ENCODE data around the gene LRP11.

Gene LRP11

GRCh38 chr6:149782337-149782736, 81.8 kb downstream of the LRP11 start:
- no peaks in the 10 kb centered on the region for H3K4me1 ChIP-seq (ENCODE audit: low read length)
- no peaks in the 10 kb centered on the region for H3K27me3 ChIP-seq (replicated peaks; ENCODE audit: insufficient read depth, low read length)
- H3K36me3 ChIP-seq (replicated peaks; ENCODE audit: insufficient read depth, low read length), result no peaks in the 10 kb centered on the region
- H4K20me1 ChIP-seq (ENCODE audit: insufficient read depth, low read length), result no peaks in the 10 kb centered on the region
- DNase-seq, result no peak
- H3K9me2 ChIP-seq (replicated peaks; ENCODE audit: insufficient read depth, low read length), result no peaks in the 10 kb centered on the region
- no peak for TF ChIP-seq EZH2phosphoT487 (IDR thresholded peaks at IDR 0.05; ENCODE audit: low read length)
- TF ChIP-seq, protein P1, sequence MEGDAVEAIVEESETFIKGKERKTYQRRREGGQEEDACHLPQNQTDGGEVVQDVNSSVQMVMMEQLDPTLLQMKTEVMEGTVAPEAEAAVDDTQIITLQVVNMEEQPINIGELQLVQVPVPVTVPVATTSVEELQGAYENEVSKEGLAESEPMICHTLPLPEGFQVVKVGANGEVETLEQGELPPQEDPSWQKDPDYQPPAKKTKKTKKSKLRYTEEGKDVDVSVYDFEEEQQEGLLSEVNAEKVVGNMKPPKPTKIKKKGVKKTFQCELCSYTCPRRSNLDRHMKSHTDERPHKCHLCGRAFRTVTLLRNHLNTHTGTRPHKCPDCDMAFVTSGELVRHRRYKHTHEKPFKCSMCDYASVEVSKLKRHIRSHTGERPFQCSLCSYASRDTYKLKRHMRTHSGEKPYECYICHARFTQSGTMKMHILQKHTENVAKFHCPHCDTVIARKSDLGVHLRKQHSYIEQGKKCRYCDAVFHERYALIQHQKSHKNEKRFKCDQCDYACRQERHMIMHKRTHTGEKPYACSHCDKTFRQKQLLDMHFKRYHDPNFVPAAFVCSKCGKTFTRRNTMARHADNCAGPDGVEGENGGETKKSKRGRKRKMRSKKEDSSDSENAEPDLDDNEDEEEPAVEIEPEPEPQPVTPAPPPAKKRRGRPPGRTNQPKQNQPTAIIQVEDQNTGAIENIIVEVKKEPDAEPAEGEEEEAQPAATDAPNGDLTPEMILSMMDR (IDR thresholded peaks at IDR 0.05; ENCODE audit: low read length), result no peak
- TF ChIP-seq EZH2 (optimal IDR thresholded peaks at IDR 0.05; ENCODE audit: low read depth, low read length), result no peak
- H3K27ac ChIP-seq (ENCODE audit: low read length), result no peak overlapping the region
- no peak overlapping the region for H3K4me2 ChIP-seq (ENCODE audit: low read depth, low read length)
- no peaks in the 10 kb centered on the region for H3F3A ChIP-seq (ENCODE audit: insufficient read depth, low read length)
- H3K9ac ChIP-seq (ENCODE audit: low read length), result no peak overlapping the region
- no peak overlapping the region for H3K4me3 ChIP-seq (ENCODE audit: low read length)
- no peak overlapping the region for H2AFZ ChIP-seq (ENCODE audit: low read length)
- H3K79me2 ChIP-seq (ENCODE audit: low read length), result no peaks in the 10 kb centered on the region
- no peaks in the 10 kb centered on the region for H3K9me3 ChIP-seq (replicated peaks; ENCODE audit: insufficient read depth, low read length)

DNA sequence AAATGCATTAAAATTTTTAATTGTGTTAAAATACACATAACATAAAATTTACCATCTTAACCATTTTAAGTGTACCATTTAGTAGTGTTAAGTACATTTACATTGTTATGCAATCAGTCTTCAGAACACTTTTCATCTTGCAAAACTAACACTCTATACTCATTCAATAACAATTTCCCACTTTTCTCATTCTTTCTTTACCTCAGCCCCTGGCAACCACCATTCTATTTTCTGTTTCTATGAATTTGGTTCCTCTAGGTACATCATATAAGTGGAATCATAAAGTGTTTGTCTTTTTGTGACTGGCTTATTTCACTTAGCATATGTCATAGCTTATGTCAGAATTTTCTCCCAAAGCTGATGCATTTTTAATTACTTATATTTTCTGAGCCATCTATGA, 82.4 kb downstream of the LRP11 start:
- no peaks in the 10 kb centered on the region for H3K36me3 ChIP-seq (replicated peaks; ENCODE audit: insufficient read depth, low read length)
- H3K79me2 ChIP-seq (ENCODE audit: low read length), result no peaks in the 10 kb centered on the region
- no peak overlapping the region for H3K9ac ChIP-seq (ENCODE audit: low read length)
- TF ChIP-seq EZH2phosphoT487 (IDR thresholded peaks at IDR 0.05; ENCODE audit: low read length) (no peak), EZH2 (optimal IDR thresholded peaks at IDR 0.05; ENCODE audit: low read depth, low read length) (no peak)
- TF ChIP-seq, protein P1 (IDR thresholded peaks at IDR 0.05; ENCODE audit: low read length), result no peak
- no peaks in the 10 kb centered on the region for H4K20me1 ChIP-seq (ENCODE audit: insufficient read depth, low read length)
- no peaks in the 10 kb centered on the region for H3K9me2 ChIP-seq (replicated peaks; ENCODE audit: insufficient read depth, low read length)
- no peak overlapping the region for H3K27ac ChIP-seq (ENCODE audit: low read length)
- no peak overlapping the region for H3K4me2 ChIP-seq (ENCODE audit: low read depth, low read length)
- no peaks in the 10 kb centered on the region for H3K27me3 ChIP-seq (replicated peaks; ENCODE audit: insufficient read depth, low read length)
- H3K4me1 ChIP-seq (ENCODE audit: low read length), result no peaks in the 10 kb centered on the region
- no peak overlapping the region for H3K4me3 ChIP-seq (ENCODE audit: low read length)
- no peak for DNase-seq
- no peaks in the 10 kb centered on the region for H3K9me3 ChIP-seq (replicated peaks; ENCODE audit: insufficient read depth, low read length)
- H3F3A ChIP-seq (ENCODE audit: insufficient read depth, low read length), result no peaks in the 10 kb centered on the region
- H2AFZ ChIP-seq (ENCODE audit: low read length), result no peak overlapping the region

DNA sequence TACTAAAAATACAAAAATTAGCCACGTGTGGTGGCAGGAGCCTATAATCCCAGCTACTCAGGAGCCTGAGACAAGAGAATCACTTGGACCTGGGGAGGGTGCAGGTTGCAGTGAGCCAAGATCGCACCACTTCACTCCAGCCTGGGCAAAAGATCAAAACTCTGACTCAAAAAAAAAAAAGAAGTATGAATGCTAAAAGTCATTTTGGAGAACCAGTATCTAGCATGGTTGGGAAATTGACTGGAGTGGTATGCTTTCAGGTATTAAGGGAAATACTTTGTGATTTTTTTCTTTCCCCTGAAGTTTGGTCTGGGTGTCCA, 84.6 kb downstream of the LRP11 start:
- no peaks in the 10 kb centered on the region for H3K9me2 ChIP-seq (replicated peaks; ENCODE audit: insufficient read depth, low read length)
- no peaks in the 10 kb centered on the region for H3K27me3 ChIP-seq (replicated peaks; ENCODE audit: insufficient read depth, low read length)
- no peak overlapping the region for H3K4me2 ChIP-seq (ENCODE audit: low read depth, low read length)
- H3K4me3 ChIP-seq (ENCODE audit: low read length), result no peak overlapping the region
- no peaks in the 10 kb centered on the region for H3K36me3 ChIP-seq (replicated peaks; ENCODE audit: insufficient read depth, low read length)
- no peak for DNase-seq
- H3K79me2 ChIP-seq (ENCODE audit: low read length), result no peaks in the 10 kb centered on the region
- no peaks in the 10 kb centered on the region for H4K20me1 ChIP-seq (ENCODE audit: insufficient read depth, low read length)
- H3K9me3 ChIP-seq (replicated peaks; ENCODE audit: insufficient read depth, low read length), result no peaks in the 10 kb centered on the region
- no peak overlapping the region for H3K9ac ChIP-seq (ENCODE audit: low read length)
- H3K4me1 ChIP-seq (ENCODE audit: low read length), result no peaks in the 10 kb centered on the region
- H3F3A ChIP-seq (ENCODE audit: insufficient read depth, low read length), result no peaks in the 10 kb centered on the region
- no peak overlapping the region for H2AFZ ChIP-seq (ENCODE audit: low read length)
- H3K27ac ChIP-seq (ENCODE audit: low read length), result no peak overlapping the region
- TF ChIP-seq, protein P1 (IDR thresholded peaks at IDR 0.05; ENCODE audit: low read length), result no peak
- TF ChIP-seq EZH2phosphoT487 (IDR thresholded peaks at IDR 0.05; ENCODE audit: low read length), result no peak
- no peak for TF ChIP-seq EZH2 (optimal IDR thresholded peaks at IDR 0.05; ENCODE audit: low read depth, low read length)

All from MM.1S (cell line).